ENCODE data around the gene ANKS3.

Gene ANKS3

DNA sequence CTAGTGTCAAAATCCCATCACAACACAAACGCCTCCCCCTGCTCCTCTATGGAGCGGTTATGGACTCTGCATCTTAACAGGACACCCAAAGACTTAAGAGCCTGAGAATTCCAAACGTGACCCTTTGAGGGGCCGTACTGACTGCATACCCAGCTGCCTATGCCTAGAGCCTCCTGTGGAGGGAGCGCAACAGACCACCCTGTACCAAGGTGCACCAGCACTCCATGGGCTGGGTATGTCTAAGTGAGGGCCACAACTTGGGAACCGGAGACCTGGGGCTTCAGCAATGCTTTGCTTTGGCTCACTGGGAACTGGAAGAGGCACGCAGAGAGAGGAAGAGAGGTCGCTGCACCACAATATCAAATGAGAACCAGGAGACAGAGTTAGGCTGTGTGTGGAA, 5.4 kb downstream of the ANKS3 start:
- DNase-seq (ENCODE audit: low spot score): no peak

GRCh38 chr16:4726616-4727015, 7.5 kb downstream of the ANKS3 start:
- no peak for DNase-seq (ENCODE audit: low spot score)

DNA sequence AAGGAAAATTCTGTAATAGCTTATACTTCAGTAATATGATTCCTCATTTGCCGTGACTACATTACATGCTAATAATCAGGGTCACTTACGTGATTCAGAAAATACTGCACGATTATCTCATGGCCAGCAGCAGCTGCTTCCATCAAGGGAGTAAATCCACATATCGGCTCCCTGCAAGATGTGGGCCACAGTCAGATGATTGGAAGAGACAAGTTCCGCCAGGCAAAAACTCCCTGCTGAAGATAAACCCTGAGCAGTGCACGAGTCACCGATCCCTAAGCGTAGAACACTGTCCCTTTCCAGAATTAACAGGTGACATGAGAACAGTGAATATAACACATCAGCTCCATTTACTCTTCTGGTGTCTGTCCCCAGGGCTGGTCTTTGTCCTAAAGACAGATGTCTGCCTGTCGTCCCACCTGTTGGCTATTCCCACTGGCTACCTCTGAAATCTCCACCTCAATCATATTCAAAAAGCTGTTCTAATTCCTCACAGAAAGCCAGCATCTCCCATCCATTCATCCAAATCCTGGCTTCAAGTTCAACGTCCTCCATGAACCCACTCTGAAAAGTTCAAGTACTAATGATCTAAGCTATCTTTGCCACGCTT, 9.3 kb downstream of the ANKS3 start:
- no peak for DNase-seq (ENCODE audit: low spot score)

GRCh38 chr16:4723071-4723767, 10.9 kb downstream of the ANKS3 start:
- no peak for DNase-seq (ENCODE audit: low spot score)

DNA sequence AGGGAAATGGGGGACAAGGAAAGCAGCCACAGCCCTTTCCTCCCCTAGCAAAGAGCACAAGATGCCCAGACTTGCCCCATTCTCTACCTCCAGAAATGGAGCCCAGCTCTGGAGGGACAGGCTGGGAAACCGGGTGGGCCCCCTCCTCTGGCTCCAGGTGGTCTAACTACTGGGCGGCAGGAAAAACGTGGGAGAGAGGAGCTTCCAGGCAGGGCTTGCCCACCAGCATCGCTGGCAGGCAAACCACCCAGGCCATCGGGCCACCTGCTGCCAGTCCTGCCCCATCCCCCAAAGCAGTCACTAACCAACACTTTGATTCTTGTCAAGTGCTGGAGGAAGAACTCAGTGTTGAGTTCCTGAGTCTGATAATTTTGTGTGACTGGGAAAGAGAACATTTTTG, 15.6 kb downstream of the ANKS3 start:
- DNase-seq (ENCODE audit: low spot score): no peak

GRCh38 chr16:4714996-4715395, 19.1 kb downstream of the ANKS3 start:
- DNase-seq (ENCODE audit: low spot score): no peak

- DNase-seq (ENCODE audit: low spot score): no peak
Measured at GRCh38 chr16:4713663-4714501, 20.2 kb downstream of the ANKS3 start.

- no peak for DNase-seq (ENCODE audit: low spot score)
Measured at GRCh38 chr16:4709481-4709880, 24.6 kb downstream of the ANKS3 start.

DNA sequence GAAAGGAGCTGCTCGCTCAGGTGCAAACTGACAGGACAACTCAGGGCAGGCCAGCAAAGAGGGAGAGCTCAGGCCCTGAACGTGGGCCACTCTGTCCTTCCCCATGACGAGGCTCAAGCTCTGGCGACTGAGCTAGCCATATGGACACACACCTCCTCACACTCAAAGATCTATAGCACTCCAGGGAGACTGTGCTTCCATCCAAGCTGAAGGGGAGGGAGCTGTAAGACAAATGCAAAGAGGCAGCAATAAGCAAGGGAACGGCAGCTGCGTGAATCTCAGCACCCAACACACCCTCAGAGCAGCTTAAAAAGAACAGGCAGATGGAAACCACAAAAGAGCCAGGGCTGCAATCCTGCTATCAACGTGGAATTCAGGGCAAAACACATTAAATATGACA, 27.2 kb downstream of the ANKS3 start:
- no peak for DNase-seq (ENCODE audit: low spot score)

GRCh38 chr16:4704913-4705312, 29.2 kb downstream of the ANKS3 start:
- no peak for DNase-seq (ENCODE audit: low spot score)

DNA sequence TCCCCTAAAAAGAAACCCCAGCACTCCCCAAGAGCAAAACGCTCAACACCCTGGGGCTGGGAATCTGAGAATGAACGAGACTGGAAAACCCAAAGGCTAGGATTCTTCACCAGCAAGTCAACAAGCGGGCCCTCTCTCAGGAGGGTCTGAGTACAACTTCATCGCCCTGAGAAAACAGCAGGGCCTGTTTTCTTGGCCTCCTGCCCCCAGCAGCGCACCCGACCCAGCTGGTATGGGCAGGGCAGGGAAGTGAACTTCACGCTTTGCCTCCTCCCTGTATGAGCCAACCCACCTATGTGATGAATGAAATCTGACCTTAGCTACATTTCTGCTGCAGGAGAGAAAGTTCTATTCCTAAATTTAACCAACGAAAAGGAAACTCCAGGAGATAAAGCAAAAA, 29.6 kb downstream of the ANKS3 start:
- DNase-seq (ENCODE audit: low spot score): no peak

DNA sequence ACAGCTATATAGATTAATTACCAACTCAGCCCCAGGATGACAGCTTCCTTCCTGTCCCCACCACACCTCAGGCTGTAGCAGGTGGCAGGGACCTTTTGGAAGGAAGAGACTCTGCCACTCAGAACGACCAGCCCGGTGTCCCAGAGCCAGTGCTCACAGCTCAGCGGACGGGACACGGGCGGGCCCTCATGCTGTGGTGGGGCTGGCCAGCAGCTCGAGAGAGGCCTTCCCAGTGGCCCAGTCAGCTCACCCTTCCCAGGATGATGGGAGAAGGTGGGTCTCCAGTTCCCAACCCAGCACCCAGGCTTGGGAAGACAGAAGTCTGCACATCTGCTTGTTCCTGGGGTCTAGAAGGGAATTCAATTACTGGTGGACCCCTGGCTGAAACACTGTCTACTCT, 30.2 kb downstream of the ANKS3 start:
- no peak for DNase-seq (ENCODE audit: low spot score)

- no peak for DNase-seq (ENCODE audit: low spot score)
Measured at GRCh38 chr16:4702466-4702808, 31.6 kb downstream of the ANKS3 start.

DNA sequence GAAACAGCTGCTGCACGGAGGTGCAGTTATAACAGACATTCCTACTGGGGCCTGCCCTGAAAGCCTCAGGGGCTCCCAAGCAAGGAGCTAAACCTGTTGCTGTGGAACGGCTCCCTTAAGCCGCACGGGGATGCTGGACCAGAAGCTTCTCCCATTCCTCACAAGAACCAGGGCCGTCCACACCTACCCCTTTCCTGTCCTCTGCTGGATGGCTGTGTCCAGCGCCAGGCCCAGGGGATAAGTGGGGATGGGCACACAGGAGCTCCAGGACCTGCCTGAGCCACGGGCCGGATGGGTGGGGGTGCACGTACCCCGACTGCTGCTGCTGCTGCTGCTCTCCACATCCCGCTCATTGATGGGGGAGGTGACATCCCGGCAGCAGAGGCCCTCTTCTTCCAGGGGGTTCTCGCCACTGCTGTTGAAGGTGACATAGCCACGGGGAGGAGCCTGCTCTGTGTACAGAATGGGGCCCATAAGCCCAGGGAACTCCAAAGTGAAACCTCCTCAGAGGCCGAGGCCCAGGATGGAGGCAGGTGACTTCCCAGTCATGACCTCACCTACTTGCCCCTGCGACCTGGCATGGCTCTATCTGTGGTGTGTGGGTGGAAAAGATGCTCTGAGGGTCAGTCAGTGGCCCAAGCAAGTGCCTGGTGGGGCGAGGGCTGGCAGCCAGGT, 32.1 kb downstream of the ANKS3 start:
- no peak for DNase-seq (ENCODE audit: low spot score)

GRCh38 chr16:4700997-4701743, 32.9 kb downstream of the ANKS3 start:
- DNase-seq (ENCODE audit: low spot score): no peak

DNA sequence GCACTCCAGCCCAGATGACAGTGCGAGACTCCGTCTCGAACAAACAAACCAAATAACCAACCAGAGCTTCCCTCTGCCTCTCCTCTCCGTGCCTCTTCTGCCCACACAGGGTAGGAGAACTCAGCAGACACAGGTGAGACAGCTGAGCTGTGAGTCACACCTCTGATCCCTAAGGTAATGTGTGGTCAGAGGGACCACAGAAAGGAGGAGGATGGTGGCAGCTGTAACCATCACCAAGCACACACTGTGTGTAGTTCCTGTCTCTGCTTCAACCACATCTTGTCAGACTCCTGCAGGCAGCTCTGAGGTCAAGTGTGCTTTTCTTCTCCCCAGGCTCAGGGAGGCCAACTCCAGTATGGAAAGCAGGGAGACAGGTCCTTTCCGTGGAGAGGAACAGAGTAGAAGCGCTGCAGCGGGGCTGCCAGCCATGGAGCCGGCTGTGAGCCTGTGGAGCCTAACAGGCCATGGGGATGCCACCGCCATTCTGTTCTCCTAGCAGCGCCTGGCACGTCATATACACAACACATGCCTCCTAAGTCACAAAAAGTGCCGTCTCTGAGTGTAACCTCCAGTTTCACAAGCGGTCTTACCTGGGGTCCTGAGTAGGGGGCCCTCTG, 33.6 kb downstream of the ANKS3 start:
- DNase-seq (ENCODE audit: low spot score): no peak

DNA sequence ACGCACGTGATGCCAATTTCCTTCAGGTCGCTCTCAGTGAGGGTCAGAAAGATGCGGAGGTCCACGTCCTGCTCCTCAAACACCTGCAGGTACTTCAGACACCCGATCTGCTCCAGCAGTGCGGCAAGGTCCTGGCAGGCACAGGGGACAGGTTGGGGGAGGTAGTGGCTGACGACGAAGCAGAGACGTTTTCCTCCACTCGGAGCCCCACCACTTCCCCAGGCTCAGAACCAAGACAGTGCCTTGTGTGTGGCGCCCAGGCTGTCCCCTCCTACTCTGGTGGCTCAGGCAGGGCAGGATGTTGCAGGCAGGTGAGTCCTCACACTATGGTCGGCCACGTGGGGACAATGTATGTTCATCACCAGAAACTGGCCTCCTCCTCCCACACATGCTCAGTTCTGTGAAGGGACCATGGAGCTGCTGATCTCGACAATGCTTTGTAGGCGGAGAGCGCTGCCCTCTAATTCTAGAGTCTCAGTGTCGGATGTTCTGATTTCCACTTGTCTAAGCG, 35.0 kb downstream of the ANKS3 start:
- DNase-seq (ENCODE audit: low spot score): no peak

GRCh38 chr16:4698321-4699045, 35.6 kb downstream of the ANKS3 start:
- no peak for DNase-seq (ENCODE audit: low spot score)

DNA sequence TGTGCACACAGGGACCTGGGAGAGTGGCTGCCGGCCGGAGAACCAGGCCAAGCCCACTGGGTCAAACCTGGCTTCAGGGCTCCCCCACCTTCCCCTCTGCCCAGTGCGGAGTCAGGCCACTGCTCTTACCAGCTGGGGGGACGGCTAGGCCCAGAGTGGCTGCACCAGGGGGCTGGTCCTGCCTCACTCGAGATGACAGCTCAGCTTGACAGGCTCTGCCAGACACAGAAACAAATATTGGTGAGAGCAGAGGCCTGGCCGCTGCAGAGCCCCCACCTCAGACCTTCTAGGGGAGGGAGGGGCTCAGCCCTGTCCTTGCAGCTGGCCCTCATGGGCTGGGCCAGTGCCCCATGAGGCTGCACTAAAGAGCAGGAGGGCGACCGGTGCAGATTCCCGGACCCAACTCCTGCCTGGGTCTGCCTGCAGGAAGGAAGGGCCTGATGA, 36.2 kb downstream of the ANKS3 start:
- no peak for DNase-seq (ENCODE audit: low spot score)

All from hematopoietic multipotent progenitor cell treated with erythropoietin and hydrocortisone succinate and interleukin-3 and kit ligand, for 17 days (in vitro differentiated cells).